ENCODE measurements around the gene YAF2. TPM values are rescaled to one million over a fixed set of nuclear protein-coding genes. Genes with fewer than 3 reads are reported as not detected.

YAF2 gene
- total RNA-seq, 4 donors from 2014 or later, result 12.5 to 26.5 (median 13.4) TPM

DNA sequence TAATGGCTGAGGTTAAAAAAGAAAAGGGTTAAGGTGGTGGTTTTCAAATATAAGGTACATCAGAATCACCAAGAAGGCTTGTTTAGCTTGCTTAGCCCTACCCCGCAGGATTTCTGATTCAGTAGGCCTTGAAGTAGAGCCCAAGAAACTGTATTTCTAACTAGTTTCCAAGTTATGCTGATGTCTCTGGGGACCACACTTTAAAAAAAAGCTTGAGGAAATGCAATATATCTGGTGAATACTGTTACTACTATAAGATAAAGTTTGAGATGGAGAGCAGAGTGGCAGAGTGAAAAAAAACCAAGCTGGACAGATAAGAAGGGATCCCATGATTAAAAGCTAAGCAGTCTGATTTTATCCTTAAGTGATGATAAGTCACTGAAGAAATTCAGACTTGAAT is 75.1 kb downstream of the YAF2 start:
- Histone ChIP-seq H3K9me3 (no peaks in the 10 kb centered on the region), H3K4me1 (no peaks in the 10 kb centered on the region), H3K27me3 (no peaks in the 10 kb centered on the region), H3K36me3 (peaks cover 17% of the 10 kb centered on the region), H3K4me3 (no peak overlapping the region), H3K27ac (no peak overlapping the region)
- no peak for TF ChIP-seq EP300 (IDR thresholded peaks at IDR 0.05)
- TF ChIP-seq, protein P1, sequence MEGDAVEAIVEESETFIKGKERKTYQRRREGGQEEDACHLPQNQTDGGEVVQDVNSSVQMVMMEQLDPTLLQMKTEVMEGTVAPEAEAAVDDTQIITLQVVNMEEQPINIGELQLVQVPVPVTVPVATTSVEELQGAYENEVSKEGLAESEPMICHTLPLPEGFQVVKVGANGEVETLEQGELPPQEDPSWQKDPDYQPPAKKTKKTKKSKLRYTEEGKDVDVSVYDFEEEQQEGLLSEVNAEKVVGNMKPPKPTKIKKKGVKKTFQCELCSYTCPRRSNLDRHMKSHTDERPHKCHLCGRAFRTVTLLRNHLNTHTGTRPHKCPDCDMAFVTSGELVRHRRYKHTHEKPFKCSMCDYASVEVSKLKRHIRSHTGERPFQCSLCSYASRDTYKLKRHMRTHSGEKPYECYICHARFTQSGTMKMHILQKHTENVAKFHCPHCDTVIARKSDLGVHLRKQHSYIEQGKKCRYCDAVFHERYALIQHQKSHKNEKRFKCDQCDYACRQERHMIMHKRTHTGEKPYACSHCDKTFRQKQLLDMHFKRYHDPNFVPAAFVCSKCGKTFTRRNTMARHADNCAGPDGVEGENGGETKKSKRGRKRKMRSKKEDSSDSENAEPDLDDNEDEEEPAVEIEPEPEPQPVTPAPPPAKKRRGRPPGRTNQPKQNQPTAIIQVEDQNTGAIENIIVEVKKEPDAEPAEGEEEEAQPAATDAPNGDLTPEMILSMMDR (IDR thresholded peaks at IDR 0.05), result no peak
- TF ChIP-seq POLR2A (IDR thresholded peaks at IDR 0.05), result no peak
- no peak for TF ChIP-seq POLR2AphosphoS5 (IDR thresholded peaks at IDR 0.05)
- 72% methylated on average over 1 of the region's 1 CpG for WGBS
- no peak for DNase-seq (ENCODE audit: low spot score in 2 of 2)

DNA sequence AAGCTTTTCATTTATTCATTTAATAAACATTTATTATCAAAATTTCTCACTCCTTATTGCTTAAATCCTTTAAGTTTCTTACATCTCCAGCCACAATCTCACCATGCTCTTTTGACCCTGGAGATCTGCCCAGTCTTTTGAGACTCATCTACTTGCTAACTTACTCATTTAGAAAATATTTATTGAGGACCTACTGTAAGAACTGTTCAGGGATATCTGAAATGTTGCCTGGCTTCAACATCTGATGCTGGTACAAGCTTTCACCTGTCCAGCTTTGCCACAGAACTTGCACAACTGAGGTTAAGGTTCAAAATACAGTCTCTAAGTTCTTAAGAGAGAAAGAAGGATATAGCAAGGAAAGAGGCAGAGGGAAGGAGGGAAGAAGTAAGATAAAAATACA is 75.9 kb downstream of the YAF2 start:
- no peaks in the 10 kb centered on the region for H3K9me3 ChIP-seq
- no peaks in the 10 kb centered on the region for H3K4me1 ChIP-seq
- H3K4me3 ChIP-seq, result no peak overlapping the region
- no peak for DNase-seq (ENCODE audit: low spot score in 2 of 2)
- TF ChIP-seq EP300 (IDR thresholded peaks at IDR 0.05) (no peak), POLR2A (IDR thresholded peaks at IDR 0.05) (no peak), POLR2AphosphoS5 (IDR thresholded peaks at IDR 0.05) (no peak)
- TF ChIP-seq, protein P1 (IDR thresholded peaks at IDR 0.05), result no peak
- H3K27ac ChIP-seq, result no peak overlapping the region
- H3K36me3 ChIP-seq, result peaks cover 18% of the 10 kb centered on the region
- H3K27me3 ChIP-seq, result no peaks in the 10 kb centered on the region

DNA sequence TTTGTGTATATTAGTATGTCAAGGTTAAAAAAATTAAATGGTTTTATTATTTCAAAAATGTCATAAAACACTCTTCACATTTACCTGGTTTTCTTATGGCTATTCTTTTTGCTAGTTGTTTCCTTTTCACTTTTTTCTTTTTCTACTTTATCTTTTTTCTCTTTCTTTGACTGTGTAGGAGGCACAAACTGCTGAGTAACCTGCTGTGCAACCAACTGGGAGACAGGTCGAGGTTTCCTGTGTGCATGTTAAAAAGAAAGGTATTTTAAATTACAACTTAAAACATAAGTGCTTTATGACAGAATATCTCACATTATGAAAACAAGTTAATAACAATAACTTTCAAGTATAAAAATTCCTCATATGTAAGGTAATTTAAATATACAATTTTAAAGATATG is 76.5 kb downstream of the YAF2 start:
- Histone ChIP-seq H3K27ac (no peak overlapping the region), H3K9me3 (no peaks in the 10 kb centered on the region), H3K36me3 (peaks cover 18% of the 10 kb centered on the region), H3K4me3 (no peak overlapping the region), H3K4me1 (no peaks in the 10 kb centered on the region), H3K27me3 (no peaks in the 10 kb centered on the region)
- WGBS, result 81% methylated on average over 1 of the region's 1 CpG
- TF ChIP-seq, protein P1 (IDR thresholded peaks at IDR 0.05), result no peak
- TF ChIP-seq POLR2AphosphoS5 (IDR thresholded peaks at IDR 0.05), result no peak
- no peak for TF ChIP-seq EP300 (IDR thresholded peaks at IDR 0.05)
- no peak for TF ChIP-seq POLR2A (IDR thresholded peaks at IDR 0.05)
- DNase-seq (ENCODE audit: low spot score in 2 of 2), result no peak

DNA sequence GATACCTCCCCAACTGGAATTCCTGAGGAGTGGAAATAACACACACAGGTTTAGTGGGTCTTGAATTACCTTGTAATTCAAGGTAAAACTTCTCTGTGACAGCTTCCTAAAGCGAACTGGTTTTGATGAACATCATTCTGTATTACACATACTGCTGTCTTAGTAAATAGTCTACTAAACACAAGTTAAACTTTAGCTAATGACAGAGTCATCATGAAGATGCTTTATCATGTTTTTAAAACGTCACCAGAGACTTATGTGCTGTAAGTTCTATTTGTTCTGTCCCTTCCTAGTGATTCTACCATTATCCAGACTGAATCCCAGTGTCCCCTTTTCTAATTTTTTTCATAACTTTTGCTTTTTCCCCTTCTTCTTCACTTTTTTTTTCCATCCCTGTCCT is 81.8 kb downstream of the YAF2 start:
- Histone ChIP-seq H3K36me3 (peaks cover 18% of the 10 kb centered on the region), H3K4me1 (no peaks in the 10 kb centered on the region), H3K4me3 (no peak overlapping the region), H3K27ac (no peak overlapping the region), H3K9me3 (no peaks in the 10 kb centered on the region), H3K27me3 (no peaks in the 10 kb centered on the region)
- TF ChIP-seq POLR2A (IDR thresholded peaks at IDR 0.05), result no peak
- TF ChIP-seq POLR2AphosphoS5 (IDR thresholded peaks at IDR 0.05), result no peak
- TF ChIP-seq, protein P1 (IDR thresholded peaks at IDR 0.05), result no peak
- TF ChIP-seq EP300 (IDR thresholded peaks at IDR 0.05), result no peak
- no peak for DNase-seq (ENCODE audit: low spot score in 2 of 2)
- 90% methylated on average over 2 of the region's 2 CpGs for WGBS

DNA sequence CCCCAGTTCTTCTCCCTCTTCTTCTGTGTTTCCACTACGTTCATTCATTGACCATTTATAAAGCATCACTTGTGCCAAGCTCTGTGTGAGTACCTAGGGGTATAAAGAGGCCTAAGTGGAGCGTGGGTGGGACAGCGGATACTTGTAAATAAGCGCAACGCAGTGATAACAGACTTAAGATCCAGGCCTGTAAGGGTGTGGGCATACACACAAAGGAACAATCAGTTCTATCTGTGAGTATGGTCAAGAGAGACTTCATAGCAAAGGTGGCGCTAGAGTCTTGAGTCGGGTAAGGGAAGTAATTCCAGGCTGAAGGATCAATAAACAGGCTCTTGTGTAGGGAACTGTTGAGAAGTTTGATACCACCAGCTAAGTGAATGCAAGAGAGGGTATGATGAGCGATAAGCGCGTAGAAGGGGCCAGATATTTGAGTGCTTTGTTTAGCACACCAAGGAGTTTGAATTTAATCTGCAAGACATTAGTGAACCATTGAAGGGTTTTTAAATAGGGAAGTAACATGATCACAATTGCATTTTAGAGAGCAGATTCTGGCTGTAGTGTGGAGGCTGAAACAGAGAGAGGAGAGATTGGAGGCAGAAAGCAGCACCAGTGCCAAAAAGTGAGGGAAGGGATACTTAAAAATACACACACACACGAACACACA is 92.4 kb downstream of the YAF2 start:
- TF ChIP-seq, protein P1 (IDR thresholded peaks at IDR 0.05), result no peak
- TF ChIP-seq POLR2A (IDR thresholded peaks at IDR 0.05) (no peak), EP300 (IDR thresholded peaks at IDR 0.05) (no peak), POLR2AphosphoS5 (IDR thresholded peaks at IDR 0.05) (no peak)
- no peak overlapping the region for H3K27ac ChIP-seq
- 88% methylated on average over 11 of the region's 11 CpGs for WGBS

More for the DNA sequence above, 92.4 kb downstream of the YAF2 start:
- Histone ChIP-seq H3K4me1 (peaks cover 28% of the 10 kb centered on the region), H3K36me3 (no peaks in the 10 kb centered on the region), H3K4me3 (no peak overlapping the region), H3K27me3 (no peaks in the 10 kb centered on the region), H3K9me3 (no peaks in the 10 kb centered on the region)
- DNase-seq (ENCODE audit: low spot score in 2 of 2), result no peak

Data from suprapubic skin (tissue), 4 donors.